Measurements from ENCODE around the gene CARS2. TPM values are rescaled to one million over a fixed set of nuclear protein-coding genes. Genes with fewer than 3 reads are reported as not detected.

CARS2 gene
- total RNA-seq, 2 experiments from 2014 or later, result 45.0 to 47.3 TPM

DNA sequence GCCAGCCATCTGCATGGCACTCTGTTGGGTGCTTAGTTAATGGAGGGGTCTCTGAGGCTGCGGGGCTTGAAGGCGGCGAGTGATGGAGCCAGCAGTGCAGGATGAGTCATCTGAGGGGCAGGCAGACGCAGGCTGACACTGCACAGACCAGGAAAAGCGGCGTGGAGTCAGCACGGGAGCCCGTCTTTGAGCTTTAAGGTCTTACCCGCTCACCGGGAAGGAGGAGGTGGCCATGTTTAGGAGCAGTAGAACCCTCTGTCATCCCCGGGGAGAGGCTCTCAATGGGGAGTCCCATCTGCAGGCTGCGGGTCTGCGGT lies 77.5 kb downstream of the CARS2 start:
- H3K79me2 ChIP-seq (ENCODE audit: insufficient read depth, low read depth, low read length), result no peaks in the 10 kb centered on the region
- H3K4me3 ChIP-seq (ENCODE audit: low read depth, low read length, poor library complexity, severe bottlenecking), result no peak overlapping the region
- CTCF ChIA-PET (ENCODE audit: unreplicated experiment), result no interaction called here

DNA sequence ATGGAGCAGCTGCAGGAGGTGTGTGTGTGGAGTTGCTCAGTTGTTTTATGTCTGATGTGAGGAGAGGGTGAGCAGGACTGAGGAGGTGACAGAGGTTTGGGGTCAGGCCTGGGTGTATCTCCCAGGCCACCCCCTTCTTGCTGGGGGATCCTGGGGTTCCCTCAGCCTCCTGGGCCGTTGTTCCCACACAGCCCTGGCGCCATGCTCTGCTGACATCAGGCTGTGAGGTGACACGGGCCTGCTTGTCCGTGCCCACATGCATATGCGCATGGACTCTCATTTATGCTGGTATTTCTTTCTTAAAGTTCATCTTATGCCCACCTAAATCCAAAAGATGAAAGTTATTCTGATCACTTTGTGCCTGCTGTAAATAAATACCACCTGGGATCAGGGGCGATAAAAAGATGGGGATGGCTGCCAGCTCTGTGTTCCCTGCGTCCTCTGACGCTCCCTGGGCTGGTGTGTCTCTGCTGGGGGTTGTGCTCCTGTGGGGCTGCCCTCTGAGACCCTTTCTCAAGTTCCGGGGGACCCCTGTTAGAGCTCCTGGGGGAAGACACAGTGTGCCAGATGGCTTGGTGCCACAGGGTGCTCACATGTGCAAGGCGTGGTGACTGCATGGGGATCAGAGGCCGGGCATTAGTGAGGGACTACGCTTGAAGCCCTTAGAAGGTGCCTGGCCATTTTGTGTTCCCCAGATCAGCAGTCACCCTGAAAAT lies 78.0 kb downstream of the CARS2 start:
- DNase-seq (ENCODE audit: low spot score), result no peak
- no peak overlapping the region for H3K27ac ChIP-seq (ENCODE audit: low read depth, low read length, poor library complexity, severe bottlenecking)
- no peaks in the 10 kb centered on the region for H4K20me1 ChIP-seq (ENCODE audit: insufficient read depth, low read length)
- H3K4me3 ChIP-seq (ENCODE audit: low read depth, low read length, poor library complexity, severe bottlenecking), result no peak overlapping the region
- H3K79me2 ChIP-seq (ENCODE audit: insufficient read depth, low read depth, low read length), result no peaks in the 10 kb centered on the region
- intact Hi-C loops (cut with micrococcal nuclease; ENCODE audit: unreplicated experiment), result no loop called here
- no peak overlapping the region for H3K4me2 ChIP-seq (ENCODE audit: low read length)
- no TSS peak for BruUV-seq (replicated peaks)
- TF ChIP-seq, protein P1, sequence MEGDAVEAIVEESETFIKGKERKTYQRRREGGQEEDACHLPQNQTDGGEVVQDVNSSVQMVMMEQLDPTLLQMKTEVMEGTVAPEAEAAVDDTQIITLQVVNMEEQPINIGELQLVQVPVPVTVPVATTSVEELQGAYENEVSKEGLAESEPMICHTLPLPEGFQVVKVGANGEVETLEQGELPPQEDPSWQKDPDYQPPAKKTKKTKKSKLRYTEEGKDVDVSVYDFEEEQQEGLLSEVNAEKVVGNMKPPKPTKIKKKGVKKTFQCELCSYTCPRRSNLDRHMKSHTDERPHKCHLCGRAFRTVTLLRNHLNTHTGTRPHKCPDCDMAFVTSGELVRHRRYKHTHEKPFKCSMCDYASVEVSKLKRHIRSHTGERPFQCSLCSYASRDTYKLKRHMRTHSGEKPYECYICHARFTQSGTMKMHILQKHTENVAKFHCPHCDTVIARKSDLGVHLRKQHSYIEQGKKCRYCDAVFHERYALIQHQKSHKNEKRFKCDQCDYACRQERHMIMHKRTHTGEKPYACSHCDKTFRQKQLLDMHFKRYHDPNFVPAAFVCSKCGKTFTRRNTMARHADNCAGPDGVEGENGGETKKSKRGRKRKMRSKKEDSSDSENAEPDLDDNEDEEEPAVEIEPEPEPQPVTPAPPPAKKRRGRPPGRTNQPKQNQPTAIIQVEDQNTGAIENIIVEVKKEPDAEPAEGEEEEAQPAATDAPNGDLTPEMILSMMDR (conservative IDR thresholded peaks at IDR 0.05; ENCODE audit: low read length), result no peak
- TF ChIP-seq EZH2phosphoT487 (IDR thresholded peaks at IDR 0.05; ENCODE audit: borderline replicate concordance, low read depth, low read length), result no peak
- H3K9me2 ChIP-seq (ENCODE audit: insufficient read depth, low read length), result no peaks in the 10 kb centered on the region
- H3K9me3 ChIP-seq (ENCODE audit: low read length), result no peaks in the 10 kb centered on the region
- H3K36me3 ChIP-seq (ENCODE audit: insufficient read depth, low read length), result peaks cover 19% of the 10 kb centered on the region; the same call in 1 of the 2 replicates
- no peak overlapping the region for H2AFZ ChIP-seq (ENCODE audit: low read length)
- no peaks in the 10 kb centered on the region for H3K4me1 ChIP-seq (ENCODE audit: insufficient read depth, low read length, poor library complexity, severe bottlenecking)
- ChIA-PET POLR2A (no interaction called here), CTCF (ENCODE audit: unreplicated experiment) (no interaction called here)

More for the DNA sequence above, 77.5 kb downstream of the CARS2 start:
- intact Hi-C loops (cut with micrococcal nuclease; ENCODE audit: unreplicated experiment), result no loop called here
- no peaks in the 10 kb centered on the region for H3K9me3 ChIP-seq (ENCODE audit: low read length)
- peaks cover 16% of the 10 kb centered on the region; the same call in 1 of the 2 replicates for H3K36me3 ChIP-seq (ENCODE audit: insufficient read depth, low read length)
- TF ChIP-seq EZH2phosphoT487 (IDR thresholded peaks at IDR 0.05; ENCODE audit: borderline replicate concordance, low read depth, low read length), result no peak
- TF ChIP-seq, protein P1 (conservative IDR thresholded peaks at IDR 0.05; ENCODE audit: low read length), result no peak
- no peak for DNase-seq (ENCODE audit: low spot score)
- no peaks in the 10 kb centered on the region for H3K4me1 ChIP-seq (ENCODE audit: insufficient read depth, low read length, poor library complexity, severe bottlenecking)
- no peaks in the 10 kb centered on the region for H3K9me2 ChIP-seq (ENCODE audit: insufficient read depth, low read length)
- POLR2A ChIA-PET, result no interaction called here
- no TSS peak for BruUV-seq (replicated peaks)
- no peak overlapping the region for H3K27ac ChIP-seq (ENCODE audit: low read depth, low read length, poor library complexity, severe bottlenecking)
- no peak overlapping the region for H2AFZ ChIP-seq (ENCODE audit: low read length)
- H4K20me1 ChIP-seq (ENCODE audit: insufficient read depth, low read length), result no peaks in the 10 kb centered on the region
- no peak overlapping the region for H3K4me2 ChIP-seq (ENCODE audit: low read length)

DNA sequence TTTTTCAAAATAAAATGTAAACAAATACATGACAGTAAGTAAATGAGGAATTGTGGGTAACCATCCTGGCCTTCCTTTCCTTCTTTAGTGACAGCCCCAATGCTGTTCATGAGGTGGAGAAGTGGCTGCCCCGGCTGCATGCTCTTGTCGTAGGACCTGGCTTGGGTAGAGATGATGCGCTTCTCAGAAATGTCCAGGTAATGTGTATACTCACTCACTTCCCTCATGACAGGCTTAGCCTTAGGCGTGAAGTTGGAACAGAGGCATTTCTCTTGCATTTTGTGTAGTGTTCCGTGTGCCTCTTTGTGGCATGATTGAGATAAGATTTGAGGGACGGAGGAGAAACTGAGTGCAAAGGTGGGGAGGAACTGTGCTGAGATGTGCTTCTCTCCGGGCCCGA lies 78.6 kb downstream of the CARS2 start:
- Histone ChIP-seq H3K79me2 (ENCODE audit: insufficient read depth, low read depth, low read length) (no peaks in the 10 kb centered on the region), H4K20me1 (ENCODE audit: insufficient read depth, low read length) (no peaks in the 10 kb centered on the region), H3K27ac (ENCODE audit: low read depth, low read length, poor library complexity, severe bottlenecking) (no peak overlapping the region), H3K4me1 (ENCODE audit: insufficient read depth, low read length, poor library complexity, severe bottlenecking) (no peaks in the 10 kb centered on the region), H3K36me3 (ENCODE audit: insufficient read depth, low read length) (peaks cover 21% of the 10 kb centered on the region; the same call in 1 of the 2 replicates), H2AFZ (ENCODE audit: low read length) (no peak overlapping the region), H3K4me3 (ENCODE audit: low read depth, low read length, poor library complexity, severe bottlenecking) (no peak overlapping the region), H3K9me3 (ENCODE audit: low read length) (no peaks in the 10 kb centered on the region), H3K4me2 (ENCODE audit: low read length) (no peak overlapping the region), H3K9me2 (ENCODE audit: insufficient read depth, low read length) (no peaks in the 10 kb centered on the region)
- no TSS peak for BruUV-seq (replicated peaks)
- intact Hi-C loops (cut with micrococcal nuclease; ENCODE audit: unreplicated experiment), result no loop called here
- no peak for TF ChIP-seq EZH2phosphoT487 (IDR thresholded peaks at IDR 0.05; ENCODE audit: borderline replicate concordance, low read depth, low read length)
- DNase-seq (ENCODE audit: low spot score), result no peak
- POLR2A ChIA-PET, result no interaction called here
- CTCF ChIA-PET (ENCODE audit: unreplicated experiment), result no interaction called here

Measured in OCI-LY7 (cell line).